ENCODE data around the gene RFX4.
"Not testable (repeated sequence)": the region's sequence is repeated elsewhere in the genome, so short reads cannot be mapped to it uniquely, and the experiment has no call there.

Gene RFX4

DNA sequence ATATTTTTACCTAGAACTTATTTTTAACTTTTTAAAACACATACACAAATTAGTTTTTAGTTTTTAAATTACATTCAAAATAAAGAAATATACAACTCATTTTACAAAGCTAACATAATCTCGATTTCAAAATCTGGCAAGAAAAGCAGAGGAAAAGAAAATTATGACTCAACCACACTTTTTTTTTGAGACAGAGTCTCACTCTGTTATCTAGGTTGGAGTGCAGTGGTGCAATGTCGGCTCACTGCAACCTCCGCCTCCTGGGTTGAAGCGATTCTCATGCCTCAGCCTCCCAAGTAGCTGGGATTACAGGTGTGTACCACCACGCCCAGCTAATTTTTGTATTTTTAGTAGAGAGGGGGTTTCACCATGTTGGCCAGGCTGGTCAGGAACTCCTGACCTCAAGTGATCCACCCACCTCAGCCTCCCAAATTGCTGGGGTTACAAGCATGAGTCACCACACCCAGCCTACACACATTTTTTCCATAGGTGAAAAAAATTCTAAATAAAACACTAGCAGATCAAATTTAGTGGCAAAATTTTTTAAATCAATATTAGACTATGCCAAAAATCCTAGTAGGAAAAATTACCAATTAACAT lies 143.9 kb downstream of the RFX4 start:
- not testable (repeated sequence) for DNase-seq (ENCODE audit: low read depth in 2 of 2)

DNA sequence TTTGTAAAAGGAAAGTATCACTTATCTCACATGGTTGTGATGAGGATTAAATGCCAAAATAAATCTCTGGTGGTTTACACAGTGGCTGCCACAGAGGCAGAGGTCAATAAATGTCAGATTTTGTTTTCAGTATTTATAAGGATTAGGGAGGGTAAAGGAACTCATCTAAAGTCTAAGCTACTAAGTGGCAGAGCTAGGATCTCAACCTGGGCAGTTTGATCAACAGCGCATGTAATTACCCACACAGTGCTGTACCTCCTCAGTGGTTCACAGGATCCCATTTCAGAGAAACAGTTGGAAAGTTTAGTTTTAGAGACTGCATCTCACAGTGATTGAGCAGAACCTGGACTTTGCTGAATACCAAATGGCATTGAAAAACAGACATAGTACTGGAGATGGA lies 146.8 kb downstream of the RFX4 start:
- no peak for DNase-seq (ENCODE audit: low read depth in 2 of 2)

DNA sequence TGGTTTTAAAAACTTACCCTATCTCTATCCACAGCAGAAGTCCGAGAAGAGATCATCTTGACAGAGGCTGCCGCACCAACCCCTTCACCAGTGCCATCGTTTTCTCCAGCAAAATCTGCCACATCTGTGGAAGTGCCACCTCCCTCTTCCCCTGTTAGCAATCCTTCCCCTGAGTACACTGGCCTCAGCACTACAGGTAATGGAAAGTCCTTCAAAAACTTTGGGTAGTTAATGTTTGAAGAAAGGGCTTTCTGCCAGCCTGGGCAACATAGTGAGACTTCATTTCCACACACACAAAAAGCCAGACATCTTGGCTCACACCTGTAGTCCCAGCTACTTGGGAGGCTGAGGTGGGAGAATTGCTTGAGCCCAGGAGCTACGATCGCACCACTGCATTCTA lies 150.1 kb downstream of the RFX4 start:
- no peak for DNase-seq (ENCODE audit: low read depth in 2 of 2)

DNA sequence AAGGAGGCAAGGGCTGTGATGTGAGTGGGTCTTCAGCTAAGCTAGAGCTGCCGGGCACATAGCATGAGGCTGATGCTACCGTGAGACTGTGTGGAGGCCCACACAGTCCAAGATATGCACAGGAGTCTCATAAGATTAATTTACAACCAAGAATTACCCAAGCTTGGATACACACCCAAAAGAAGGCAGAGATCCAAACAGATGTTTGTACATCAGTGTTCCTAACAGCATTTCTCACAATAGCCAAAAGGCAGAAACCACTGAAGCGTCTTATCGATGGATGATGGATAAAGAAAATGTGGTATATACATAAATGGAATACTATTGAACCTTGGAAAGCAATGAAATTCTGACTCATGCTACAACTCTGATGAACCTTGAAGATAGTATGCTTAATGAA lies 150.9 kb downstream of the RFX4 start:
- no peak for DNase-seq (ENCODE audit: low read depth in 2 of 2)

DNA sequence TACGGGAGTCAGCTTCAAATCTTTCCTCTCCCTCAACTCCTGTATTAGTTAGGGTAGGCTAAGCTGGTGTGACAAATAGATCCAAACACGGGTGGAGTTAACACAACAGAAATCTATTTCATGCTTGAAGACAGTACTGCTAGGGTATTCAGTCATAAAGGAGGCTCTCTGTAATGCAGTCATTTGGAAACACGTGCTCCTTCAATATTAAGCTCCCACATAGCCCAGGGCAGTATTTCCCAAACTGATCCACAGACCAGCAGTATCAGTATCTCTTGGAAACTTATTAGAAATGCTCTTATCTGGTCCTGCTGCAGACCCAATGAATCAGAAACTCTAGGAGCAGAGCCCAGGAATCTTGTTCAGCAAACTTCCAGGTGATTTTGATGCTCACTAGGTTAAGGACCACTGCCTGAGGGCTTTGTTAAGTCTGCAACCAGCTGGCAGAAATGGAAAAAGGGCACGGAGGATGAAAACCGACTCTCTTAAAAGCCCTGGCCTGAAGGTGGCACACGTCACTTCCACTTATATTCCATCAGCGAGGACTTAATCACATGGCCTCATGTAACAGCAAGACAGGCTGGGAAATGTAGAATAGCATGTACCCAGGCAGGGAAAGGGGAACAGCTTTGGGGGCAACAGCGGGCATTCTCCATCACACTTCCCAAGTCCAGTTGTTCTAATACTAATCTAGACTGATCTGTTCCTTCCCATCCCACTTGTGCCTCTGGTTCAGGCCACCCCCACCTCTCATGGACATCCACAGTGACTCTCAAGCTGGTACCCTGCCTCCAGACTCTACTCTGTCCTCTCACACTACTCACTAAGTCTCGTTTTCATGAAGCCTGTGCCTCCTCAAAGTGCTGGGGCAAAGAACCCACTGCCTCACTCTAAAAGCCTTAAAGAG lies 153.5 kb downstream of the RFX4 start:
- DNase-seq (ENCODE audit: low read depth in 2 of 2) = no peak

DNA sequence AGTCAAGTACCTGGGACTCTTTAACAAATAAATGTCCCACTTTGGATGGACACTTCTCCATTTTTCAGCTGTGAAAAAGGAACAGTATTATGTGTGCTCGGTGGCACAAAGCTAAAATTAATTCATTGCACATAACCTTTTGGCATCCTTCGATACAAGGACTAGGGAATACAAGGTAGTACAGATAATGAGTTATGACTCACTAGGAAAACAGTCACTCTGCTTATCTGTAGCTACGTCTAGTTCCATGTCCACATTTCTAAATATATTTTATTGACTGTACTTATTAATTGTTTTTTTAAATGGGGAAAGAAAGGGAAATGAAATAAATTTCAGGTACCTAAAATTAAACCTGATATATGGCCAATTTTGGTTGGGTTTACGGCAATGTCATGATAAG lies 156.5 kb downstream of the RFX4 start:
- no peak for DNase-seq (ENCODE audit: low read depth in 2 of 2)

DNA sequence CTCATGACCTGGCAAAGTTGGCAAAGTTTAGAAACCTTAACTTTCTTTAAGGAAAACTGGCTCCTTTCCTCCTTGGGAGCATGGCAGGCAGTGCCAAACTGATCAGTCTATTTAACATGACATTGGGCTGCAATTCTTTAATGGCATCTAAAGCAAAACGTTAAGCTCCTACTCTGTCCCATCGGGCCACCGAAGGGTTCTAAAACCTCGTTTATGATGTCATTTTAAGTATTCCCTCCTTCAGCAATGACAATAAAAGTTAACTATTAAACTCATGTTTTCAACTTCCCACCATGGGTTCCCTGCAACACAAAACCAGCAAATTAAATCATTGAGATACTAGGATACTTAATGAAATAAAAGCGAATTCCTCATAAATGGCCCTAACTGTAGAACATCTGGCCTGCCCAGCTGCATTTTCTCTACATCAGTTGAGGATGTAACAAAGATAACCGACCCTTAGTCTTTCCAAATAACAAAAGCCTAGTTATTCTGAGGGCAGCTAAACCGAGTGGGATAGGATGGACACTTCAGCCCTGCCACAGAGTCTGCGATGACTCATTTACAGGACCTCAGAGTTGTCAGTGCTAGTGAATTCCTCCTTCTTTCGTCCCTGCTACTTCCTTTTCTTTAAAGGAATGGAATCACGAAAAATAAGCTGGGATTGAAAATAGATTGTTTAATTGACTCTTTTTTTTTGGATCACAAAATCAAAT lies 157.2 kb downstream of the RFX4 start:
- no peak for DNase-seq (ENCODE audit: low read depth in 2 of 2)

DNA sequence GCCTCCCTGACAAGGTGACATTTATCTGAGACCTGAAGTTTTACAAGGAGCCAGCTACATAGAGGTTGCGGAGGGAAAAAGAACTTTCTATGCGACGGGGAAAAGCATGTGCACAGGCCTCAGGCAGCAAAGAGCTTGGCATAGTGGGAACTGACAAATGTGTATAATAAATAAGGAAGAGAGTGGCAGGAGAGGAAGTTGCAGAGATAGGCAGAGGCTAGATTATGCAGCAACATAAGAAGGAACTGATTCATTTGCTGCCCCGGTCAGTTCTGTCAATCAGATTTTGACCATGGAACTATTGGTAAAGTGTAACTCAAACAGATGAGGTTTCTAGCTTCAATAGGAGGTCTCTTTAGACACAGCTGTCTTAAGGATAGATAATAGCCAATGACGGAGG lies 158.0 kb downstream of the RFX4 start:
- no peak for DNase-seq (ENCODE audit: low read depth in 2 of 2)

DNA sequence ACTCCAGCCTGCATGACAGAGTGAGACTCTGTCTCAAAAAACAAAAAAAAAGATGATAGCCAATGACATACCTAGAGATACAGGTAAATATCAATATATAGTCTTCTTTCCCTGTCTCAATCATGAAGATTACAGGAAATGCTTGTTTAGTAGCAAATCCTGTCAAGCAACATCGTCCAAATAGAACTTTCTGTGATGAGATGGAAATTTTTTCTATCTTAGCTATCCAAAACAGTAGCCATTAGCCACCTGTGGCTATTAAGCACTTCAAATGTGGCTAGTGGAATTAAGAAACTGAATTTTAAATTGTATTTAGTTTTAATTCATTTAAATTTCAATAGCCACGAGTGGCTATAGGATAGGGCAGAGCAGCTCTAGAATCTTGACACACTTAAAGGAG lies 158.4 kb downstream of the RFX4 start:
- DNase-seq (ENCODE audit: low read depth in 2 of 2) = no peak

DNA sequence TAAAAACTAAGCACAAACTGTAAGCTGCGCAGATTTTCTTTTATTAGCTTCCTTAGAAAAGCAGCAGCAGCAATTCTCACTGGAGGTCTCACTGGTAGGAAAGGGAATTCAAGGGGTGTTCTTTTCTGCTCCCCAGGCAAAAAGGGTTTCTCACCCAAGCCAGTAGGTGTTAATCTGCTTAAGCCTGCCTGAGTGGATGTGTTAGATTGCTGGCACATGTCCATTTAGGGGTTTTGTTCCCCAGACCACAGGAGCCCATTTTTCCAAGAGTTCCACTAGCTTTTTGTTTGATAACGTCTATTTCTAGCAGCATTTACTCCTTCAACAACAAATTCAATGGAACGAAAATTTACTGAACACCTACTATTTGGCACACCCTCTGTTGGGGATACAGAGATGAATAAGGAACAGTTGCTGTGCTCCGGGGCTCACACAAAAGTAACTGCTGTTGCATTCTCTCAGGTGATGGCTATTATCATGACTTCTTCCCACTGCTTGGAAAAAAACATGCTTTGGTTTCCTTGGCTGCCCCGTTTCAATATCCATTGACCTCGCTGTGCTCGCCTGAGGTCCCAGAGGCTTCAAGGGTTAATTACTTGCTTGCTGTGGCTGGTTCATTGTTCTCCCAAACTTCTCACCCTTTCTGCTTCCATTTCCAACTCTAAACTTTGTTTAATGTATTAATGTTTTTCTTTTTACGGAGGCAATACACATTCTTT lies 160.6 kb downstream of the RFX4 start:
- DNase-seq (ENCODE audit: low read depth in 2 of 2) = no peak

DNA sequence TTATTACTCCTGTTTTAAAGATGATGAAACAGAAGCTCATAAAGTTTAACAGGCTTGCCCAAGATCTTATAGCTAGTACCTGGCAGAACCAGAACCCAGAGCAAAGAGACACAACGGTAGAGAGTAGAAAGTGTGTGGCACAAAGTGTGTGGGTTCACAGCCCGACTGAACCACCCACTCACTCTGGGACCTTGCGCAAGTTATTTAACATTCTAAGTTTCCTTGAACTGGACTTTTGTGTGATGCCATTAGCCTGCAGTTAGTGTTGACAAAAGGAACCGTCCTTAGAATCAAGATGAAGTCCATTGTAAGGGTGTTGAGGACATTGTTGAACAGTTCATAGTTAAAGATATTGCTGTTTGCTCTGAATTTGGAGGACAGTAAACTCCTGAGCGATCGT lies 161.8 kb downstream of the RFX4 start:
- DNase-seq (ENCODE audit: low read depth in 2 of 2) = no peak

DNA sequence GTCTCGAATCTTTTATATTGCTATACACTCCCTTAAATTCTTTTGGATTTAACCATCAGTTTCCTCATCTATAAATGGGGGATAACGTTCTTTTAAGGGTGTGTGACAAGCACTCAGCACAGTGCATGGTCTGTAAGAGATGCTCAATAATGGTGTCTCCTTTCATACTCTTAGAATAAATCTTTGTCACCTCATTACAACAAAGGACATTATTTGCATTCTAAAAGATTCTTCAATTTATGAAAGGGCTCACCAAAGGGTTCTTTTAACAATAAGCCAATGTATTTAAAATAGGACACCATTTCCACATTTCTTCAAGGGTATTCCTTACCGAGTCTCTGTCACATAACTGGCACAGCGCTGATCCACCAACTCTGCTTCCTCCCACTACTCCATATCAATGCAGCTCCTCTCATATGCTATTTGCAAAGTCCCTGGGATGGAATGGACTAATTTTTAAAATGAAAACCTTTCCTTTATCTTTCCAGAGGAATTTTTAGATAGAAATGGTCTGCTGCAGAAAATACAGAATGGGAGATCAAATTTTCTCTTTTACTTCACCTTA lies 162.5 kb downstream of the RFX4 start:
- no peak for DNase-seq (ENCODE audit: low read depth in 2 of 2)

DNA sequence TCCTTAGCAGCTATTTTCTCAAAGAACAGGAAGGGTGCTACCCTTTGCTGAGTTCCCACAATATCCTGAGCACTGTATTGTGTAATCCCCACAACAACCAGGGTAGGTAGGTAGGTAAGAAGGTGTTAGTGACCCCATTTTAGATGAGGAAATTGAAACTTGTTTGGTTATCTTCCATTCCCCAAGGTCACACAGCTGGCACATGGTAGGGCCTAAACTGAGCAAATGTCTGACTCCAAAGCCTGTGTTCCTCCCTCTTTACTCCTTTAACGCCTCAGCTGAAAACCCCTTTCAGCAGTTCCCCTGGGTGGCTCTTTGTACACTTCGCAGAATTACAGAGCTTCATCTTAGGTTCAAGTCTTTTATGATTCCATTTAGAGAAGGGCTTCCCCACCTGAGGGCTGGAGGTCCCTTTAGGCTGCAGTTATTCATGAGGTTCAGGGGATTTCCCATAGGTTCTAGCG lies 165.2 kb downstream of the RFX4 start:
- DNase-seq (ENCODE audit: low read depth in 2 of 2) = no peak

DNA sequence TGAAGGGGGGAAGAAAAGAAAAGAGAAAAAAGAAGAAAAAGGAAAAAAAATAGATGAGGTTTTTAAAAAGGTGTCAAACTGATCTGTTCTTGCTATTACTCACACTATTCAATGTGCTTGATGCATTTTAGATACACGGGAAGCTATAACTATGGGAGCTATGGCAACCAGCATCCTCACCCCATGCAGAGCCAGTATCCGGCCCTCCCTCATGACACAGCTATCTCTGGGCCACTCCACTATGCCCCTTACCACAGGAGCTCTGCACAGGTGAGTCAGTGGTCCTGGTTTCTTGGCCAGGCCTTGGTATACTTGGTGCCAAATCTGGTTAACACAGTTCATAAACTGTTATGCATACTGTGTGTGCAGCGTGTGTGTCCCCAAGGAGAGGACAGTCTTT lies 167.7 kb downstream of the RFX4 start:
- DNase-seq (ENCODE audit: low read depth in 2 of 2) = no peak

DNA sequence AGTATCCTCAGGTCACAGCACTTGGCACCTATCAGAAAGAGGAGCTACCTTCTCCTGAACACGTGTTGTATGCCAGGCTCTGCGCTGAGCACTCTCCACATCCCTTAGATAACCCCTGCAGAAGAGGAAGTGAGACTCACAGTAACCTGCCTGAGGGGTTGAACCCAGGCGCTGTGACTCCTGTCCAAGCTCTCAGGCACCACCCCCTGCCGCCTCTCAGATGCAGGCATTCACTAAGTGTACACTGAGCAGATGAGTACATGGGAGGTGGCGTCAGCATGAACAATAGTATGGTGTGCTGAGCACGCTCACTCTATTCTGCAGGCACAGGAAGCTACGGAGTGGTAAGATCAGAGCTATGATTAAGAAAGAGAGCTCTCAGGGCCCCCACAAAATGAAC lies 170.7 kb downstream of the RFX4 start:
- peak in 1 of 2 donors; percentile 54 for DNase-seq (ENCODE audit: low read depth in 2 of 2)

DNA sequence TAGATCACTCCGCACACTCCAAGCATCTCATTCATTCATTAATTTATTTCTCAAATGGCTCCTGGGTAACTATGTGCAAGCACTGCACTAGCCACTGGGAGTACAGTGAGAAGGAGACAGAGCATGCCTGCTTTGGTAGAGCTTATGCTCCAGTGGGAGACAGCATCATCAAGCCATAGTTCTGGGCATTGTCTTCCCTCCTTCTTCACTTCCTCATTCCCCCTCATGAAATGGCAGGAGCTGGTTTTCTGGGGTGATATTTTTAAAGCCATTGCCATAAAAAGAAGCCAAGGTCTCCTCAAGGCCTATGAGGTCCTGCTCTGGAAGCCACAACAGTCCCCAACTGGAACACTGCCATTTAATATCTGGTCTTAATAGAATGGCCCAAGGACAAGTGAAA lies 171.5 kb downstream of the RFX4 start:
- no peak for DNase-seq (ENCODE audit: low read depth in 2 of 2)

DNA sequence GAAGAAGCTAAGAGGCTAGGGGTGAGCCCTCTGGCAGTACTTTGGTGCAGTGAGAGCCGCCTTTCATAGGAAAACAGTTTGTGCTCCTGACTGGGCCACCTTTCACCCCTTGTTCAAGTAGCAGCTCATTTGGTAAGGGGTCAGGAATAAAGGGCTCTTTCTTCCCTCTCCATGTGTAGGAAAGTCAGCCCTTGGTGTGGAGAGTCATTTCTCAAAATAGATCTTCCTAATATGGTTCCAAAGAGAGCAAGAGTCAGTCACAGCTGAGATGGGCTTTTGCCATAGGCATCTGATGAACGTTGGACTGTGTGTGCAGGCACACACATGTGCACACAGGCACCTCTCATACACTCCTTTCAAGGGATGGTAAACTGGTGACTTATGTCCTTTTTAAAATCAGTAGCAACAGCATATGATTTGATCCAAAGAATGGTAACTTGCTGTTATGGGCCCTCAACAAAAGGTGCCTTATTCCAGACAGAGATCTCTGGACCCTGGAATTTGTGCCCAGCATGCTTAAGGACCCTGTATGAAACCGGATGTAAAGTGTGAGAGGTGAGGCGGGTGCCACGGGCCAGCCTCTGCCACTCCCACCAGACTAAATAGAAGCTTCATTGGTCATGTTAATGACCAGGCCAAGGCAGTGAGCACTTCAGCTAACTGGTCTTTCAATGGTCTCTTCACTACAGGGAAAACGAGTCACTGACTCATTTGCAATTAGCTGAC lies 175.0 kb downstream of the RFX4 start:
- DNase-seq (ENCODE audit: low read depth in 2 of 2) = no peak

DNA sequence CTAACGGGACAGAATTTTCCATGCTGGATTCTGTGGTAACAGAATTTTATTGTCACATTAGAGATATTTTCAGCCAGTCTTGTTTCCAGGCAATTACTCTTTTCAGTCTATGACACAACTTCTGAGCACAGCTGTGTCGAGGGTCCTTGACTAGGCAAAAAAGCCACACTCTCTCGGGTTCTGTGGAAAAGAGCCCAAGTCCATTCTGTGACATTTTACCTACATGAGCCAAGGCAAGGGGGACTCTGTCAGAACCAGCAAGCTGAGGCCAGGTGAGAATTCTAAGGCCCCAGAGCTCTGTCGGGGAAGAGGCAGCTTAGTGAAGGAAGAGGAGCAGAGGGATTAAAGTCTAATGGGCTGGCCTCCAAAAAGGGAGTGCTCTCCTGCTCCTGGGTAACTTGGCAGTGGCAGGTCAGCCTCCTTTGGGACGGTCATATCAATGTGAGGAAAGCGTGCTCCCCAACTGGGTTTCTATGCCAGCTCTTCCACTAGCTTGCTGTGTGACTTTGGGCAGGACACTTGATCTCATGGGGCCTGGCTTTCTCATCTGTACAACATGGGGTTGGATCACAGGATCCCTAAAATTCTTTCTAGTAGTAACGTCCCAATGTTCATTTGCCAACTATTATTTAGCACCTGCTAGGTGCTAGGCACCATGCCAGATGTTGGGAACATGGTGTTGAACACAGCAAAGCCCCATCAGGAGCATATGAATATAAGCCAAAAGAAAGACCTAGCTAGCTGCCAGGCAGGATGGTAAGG lies 175.7 kb downstream of the RFX4 start:
- DNase-seq (ENCODE audit: low read depth in 2 of 2) = no peak

DNA sequence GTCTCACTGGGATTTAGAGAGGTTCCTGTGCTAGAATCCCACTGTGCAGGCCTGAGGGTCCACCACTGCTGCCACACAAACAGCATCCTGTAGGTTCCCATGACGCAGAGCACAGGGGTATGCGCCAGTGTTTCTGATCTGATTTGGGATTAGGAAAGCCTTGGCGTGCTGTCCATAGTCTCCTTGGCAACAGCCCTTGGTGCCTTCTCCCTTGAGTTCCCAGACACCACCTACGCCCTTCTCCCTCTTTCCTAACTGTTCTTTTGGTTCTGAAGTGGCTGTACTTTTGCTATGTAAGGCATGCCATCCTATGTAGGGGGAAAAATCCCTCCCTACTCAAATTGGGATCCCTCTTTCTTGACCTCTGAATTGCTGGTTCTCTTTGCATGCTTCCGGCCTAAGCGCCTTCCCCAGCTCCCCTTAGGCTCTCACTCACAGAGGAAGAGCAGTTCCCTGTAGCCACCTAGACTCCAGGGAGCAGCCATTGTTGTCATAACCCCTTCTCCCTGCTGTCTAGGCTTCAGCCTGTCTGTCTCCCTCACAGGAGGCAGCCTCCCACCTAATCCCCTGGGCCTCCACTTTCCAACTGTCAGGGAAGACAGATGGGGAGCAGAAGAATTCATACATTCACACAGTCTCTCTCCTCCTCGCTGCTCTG lies 176.9 kb downstream of the RFX4 start:
- DNase-seq (ENCODE audit: low read depth in 2 of 2) = no peak

DNA sequence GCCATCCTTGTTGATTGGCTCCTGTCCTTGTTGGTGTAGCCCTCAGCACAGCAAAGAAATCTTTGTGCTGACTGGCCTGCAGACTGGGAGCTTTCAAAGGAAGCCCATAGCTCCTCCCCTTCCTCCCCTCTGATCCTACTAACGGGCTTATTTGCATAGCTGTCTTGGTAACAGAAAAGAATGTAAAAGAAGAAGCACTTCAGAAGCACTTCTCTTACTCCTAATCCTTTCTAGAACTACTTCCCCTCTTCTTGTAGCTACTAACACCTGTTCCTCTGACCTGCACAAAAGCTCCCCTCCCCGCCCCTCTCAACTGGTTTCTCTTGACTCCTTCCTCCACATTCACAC lies 177.4 kb downstream of the RFX4 start:
- DNase-seq (ENCODE audit: low read depth in 2 of 2) = no peak

Measured in stimulated activated CD8-positive, alpha-beta memory T cell treated with anti-CD3 and anti-CD28 coated beads, Interleukin-15, amount 100 ng/mL, for 4 hours (primary cell).